SK-N-SH treated with all-trans-retinoic acid at 6 μM for 48 hours (cell line): ENCODE results near the gene PDIA5.

ENCODE experiments used
- ATAC-seq: fragments of 200-7000 bp; cut with Tn5 transposase; 3 replicates; pipeline ENCODE4 v1.9.1; 2020; ENCODE audit warnings: mild to moderate bottlenecking, moderate library complexity
- CSDC2 ChIP-seq: fragments of 250-450 bp; sonication (Bioruptor Pico); IDR thresholded peaks from 2 replicates; pipeline ENCODE4 v1.5.0; 2020; ENCODE audit warnings: mild to moderate bottlenecking, moderate library complexity
- GLIS3 ChIP-seq: fragments of 250-450 bp; sonication (Bioruptor Pico); IDR thresholded peaks from 2 replicates; pipeline ENCODE4 v1.5.0; 2020; ENCODE audit warnings: mild to moderate bottlenecking, moderate library complexity
- ISL1 ChIP-seq: fragments of 250-450 bp; sonication (Bioruptor Pico); IDR thresholded peaks from 2 replicates; pipeline ENCODE4 v2.1.2; 2022; ENCODE audit warnings: mild to moderate bottlenecking, moderate library complexity
- PPARA ChIP-seq: fragments of 250-450 bp; sonication (Bioruptor Pico); IDR thresholded peaks from 2 replicates; pipeline ENCODE4 v1.5.0; 2020; ENCODE audit warnings: mild to moderate bottlenecking, borderline replicate concordance
- RARB ChIP-seq: fragments of 250-450 bp; sonication (Bioruptor Pico); IDR thresholded peaks from 2 replicates; pipeline ENCODE4 v1.8.0; 2021; ENCODE audit warnings: mild to moderate bottlenecking, moderate library complexity
- SNAI2 ChIP-seq: fragments of 250-450 bp; sonication (Bioruptor Pico); IDR thresholded peaks from 2 replicates; pipeline ENCODE4 v1.5.0; 2020; ENCODE audit warnings: mild to moderate bottlenecking, moderate library complexity
- TCF4 ChIP-seq: fragments of 250-450 bp; sonication (Bioruptor Pico); IDR thresholded peaks from 2 replicates; pipeline ENCODE4 v1.8.0; 2021; ENCODE audit warnings: mild to moderate bottlenecking, moderate library complexity, borderline replicate concordance
- TOX ChIP-seq: fragments of 250-450 bp; sonication (Bioruptor Pico); IDR thresholded peaks from 2 replicates; pipeline ENCODE4 v1.8.0; 2021; ENCODE audit warnings: mild to moderate bottlenecking, moderate library complexity, borderline replicate concordance
- ZC3H10 ChIP-seq: fragments of 250-450 bp; sonication (Bioruptor Pico); IDR thresholded peaks from 2 replicates; pipeline ENCODE4 v1.5.1; 2021; ENCODE audit warnings: mild to moderate bottlenecking, moderate library complexity
- ZFP3 ChIP-seq: fragments of 250-450 bp; sonication (Bioruptor Pico); IDR thresholded peaks from 2 replicates; pipeline ENCODE4 v1.5.0; 2020; ENCODE audit warnings: mild to moderate bottlenecking, moderate library complexity
- ZFP30 ChIP-seq: fragments of 450-650 bp; formaldehyde crosslinking; IDR thresholded peaks from 2 replicates; pipeline ENCODE4 v1.5.0; 2022; ENCODE audit warnings: mild to moderate bottlenecking, moderate library complexity
- ZNF70 ChIP-seq: fragments of 450-650 bp; formaldehyde crosslinking; IDR thresholded peaks from 2 replicates; pipeline ENCODE4 v1.5.0; 2020; ENCODE audit warnings: mild to moderate bottlenecking, moderate library complexity
- ZNF8 ChIP-seq: fragments of 450-650 bp; formaldehyde crosslinking; IDR thresholded peaks from 2 replicates; pipeline ENCODE4 v1.5.0; 2020; ENCODE audit warnings: mild to moderate bottlenecking, moderate library complexity
- TF ChIP-seq, protein P1 (sequence below): fragments of 250-450 bp; sonication (Bioruptor Pico); IDR thresholded peaks from 2 replicates; pipeline ENCODE4 v1.5.1; 2021; ENCODE audit warnings: mild to moderate bottlenecking, moderate library complexity
- TF ChIP-seq, protein P2 (sequence below): fragments of 250-450 bp; sonication (Bioruptor Pico); IDR thresholded peaks from 2 replicates; pipeline ENCODE4 v1.5.0; 2020; ENCODE audit warnings: mild to moderate bottlenecking, moderate library complexity
- TF ChIP-seq, protein P3 (sequence below): fragments of 250-450 bp; sonication (Bioruptor Pico); IDR thresholded peaks from 2 replicates; pipeline ENCODE4 v1.8.0; 2020; ENCODE audit warnings: mild to moderate bottlenecking, moderate library complexity, borderline replicate concordance

PDIA5 gene

DNA sequence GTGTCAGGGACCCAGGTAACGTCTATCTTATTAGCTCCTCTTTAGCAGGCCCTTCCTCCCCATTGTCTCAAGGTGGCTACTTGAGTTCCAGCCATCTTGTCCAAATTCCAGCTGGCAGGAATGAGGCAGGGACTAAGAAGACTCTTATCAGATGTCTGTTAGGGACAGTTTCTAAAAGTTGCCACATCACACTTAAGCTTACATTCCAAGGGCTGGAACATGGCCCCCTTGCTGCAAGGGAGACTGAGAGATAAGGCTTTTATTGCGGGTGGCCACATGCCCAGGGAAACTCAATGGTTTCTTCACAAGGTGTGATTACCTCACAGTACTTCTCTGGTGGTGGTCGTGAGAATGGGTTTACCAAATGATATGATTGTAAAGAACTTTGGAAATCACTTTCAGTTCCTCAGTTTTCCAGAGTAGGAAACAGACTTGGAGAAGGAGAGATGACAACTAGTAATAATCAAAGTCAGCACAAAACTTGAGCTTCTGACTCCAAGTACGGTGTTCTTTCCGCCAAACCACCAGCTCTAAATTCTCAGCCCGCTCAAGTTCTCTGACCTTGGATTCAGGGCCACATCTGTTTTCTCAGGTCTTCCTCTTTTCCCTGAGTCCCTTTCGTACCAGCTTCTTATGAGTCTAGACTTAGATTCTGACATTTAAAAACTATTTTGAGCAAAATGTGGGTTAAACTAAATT, 14.2 kb downstream of the PDIA5 start (continued):
- TF ChIP-seq, protein P1, sequence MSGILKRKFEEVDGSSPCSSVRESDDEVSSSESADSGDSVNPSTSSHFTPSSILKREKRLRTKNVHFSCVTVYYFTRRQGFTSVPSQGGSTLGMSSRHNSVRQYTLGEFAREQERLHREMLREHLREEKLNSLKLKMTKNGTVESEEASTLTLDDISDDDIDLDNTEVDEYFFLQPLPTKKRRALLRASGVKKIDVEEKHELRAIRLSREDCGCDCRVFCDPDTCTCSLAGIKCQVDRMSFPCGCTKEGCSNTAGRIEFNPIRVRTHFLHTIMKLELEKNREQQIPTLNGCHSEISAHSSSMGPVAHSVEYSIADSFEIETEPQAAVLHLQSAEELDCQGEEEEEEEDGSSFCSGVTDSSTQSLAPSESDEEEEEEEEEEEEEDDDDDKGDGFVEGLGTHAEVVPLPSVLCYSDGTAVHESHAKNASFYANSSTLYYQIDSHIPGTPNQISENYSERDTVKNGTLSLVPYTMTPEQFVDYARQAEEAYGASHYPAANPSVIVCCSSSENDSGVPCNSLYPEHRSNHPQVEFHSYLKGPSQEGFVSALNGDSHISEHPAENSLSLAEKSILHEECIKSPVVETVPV: no peak
- TF ChIP-seq, protein P2, sequence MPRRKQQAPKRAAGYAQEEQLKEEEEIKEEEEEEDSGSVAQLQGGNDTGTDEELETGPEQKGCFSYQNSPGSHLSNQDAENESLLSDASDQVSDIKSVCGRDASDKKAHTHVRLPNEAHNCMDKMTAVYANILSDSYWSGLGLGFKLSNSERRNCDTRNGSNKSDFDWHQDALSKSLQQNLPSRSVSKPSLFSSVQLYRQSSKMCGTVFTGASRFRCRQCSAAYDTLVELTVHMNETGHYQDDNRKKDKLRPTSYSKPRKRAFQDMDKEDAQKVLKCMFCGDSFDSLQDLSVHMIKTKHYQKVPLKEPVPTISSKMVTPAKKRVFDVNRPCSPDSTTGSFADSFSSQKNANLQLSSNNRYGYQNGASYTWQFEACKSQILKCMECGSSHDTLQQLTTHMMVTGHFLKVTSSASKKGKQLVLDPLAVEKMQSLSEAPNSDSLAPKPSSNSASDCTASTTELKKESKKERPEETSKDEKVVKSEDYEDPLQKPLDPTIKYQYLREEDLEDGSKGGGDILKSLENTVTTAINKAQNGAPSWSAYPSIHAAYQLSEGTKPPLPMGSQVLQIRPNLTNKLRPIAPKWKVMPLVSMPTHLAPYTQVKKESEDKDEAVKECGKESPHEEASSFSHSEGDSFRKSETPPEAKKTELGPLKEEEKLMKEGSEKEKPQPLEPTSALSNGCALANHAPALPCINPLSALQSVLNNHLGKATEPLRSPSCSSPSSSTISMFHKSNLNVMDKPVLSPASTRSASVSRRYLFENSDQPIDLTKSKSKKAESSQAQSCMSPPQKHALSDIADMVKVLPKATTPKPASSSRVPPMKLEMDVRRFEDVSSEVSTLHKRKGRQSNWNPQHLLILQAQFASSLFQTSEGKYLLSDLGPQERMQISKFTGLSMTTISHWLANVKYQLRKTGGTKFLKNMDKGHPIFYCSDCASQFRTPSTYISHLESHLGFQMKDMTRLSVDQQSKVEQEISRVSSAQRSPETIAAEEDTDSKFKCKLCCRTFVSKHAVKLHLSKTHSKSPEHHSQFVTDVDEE (CRISPR knock-in tag): no peak
- TF ChIP-seq ZNF70 (no peak), ZFP3 (CRISPR knock-in tag) (no peak), ZC3H10 (CRISPR knock-in tag) (no peak)
- TF ChIP-seq, all 23 proteins: peak for 0

DNA sequence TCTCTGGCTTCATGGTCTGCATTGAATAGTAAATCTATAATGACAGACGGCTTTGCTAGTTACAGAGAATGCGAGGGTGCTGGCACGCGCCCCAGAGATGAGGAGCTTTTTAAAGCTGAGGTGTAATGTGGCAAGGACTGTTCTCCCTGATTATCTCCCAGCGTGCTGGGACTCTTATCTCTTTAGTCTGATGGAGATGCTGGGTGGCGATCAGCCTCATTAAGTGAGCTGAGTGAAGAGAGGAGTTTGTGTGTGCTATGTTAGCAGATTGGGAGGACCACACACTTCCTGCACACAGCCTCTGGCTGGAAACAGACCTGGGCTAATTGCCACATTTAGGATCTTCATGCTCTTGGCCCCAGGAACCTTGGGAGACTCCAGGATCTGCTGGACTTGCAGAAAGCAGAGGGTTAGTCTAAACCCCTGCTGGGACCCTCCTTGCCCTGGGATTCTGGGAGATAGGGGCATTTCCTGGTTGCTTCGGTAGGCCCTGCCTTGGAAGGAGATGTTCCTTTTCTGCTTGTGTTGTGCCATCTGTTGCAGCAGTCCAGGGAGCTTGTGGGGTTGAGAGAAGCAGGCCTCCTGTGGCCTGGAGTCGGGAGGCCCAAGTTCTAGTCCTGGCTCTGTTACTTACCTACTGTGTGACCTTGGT, 15.0 kb downstream of the PDIA5 start:
- peak; percentile 79 for ATAC-seq

DNA sequence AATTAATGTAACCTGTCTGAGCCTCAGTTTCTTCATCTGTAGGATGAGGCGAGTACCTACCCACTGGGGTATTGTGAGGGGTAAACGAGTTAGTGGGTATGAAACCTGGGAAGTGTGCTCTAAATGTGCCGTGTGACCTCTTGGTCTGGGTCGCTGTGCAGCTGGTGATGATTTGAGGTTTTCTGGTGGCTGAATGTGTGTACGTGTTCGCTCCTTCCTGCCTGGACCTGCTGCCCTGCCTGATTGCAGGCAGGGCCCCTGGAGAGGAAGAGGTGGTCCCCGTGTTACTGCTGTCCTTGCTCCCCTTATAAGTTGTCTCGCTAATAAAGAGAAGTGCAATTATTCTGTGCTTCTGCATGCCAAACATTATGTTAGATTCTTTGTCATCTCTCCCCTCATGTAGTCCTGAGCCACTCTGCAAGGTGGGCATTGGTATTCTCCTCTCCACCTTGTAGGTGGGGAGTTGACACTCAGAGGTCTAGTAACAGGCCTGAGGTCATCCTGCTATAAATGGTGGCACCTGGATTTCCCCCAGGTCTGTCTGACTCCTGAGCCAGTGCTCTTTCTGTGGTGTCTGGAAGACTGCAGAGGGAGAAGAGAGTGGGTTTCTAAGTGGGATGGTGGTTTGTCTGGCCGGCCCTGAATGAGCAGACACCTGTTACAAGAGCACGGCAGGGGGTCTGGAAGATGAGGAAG, 15.7 kb downstream of the PDIA5 start:
- TF ChIP-seq SNAI2 (CRISPR knock-in tag): no peak
- no peak for TF ChIP-seq TCF4 (CRISPR knock-in tag)
- ATAC-seq: no peak

More for the DNA sequence above, 15.0 kb downstream of the PDIA5 start:
- TF ChIP-seq ZNF8 (CRISPR knock-in tag): no peak
- TF ChIP-seq RARB (CRISPR knock-in tag): no peak
- TF ChIP-seq, protein P2 (CRISPR knock-in tag): 0 out of 2 replicates have a peak, but pooled peaks have one; percentile 45
- TF ChIP-seq TCF4 (CRISPR knock-in tag): 0 out of 2 replicates have a peak, but pooled peaks have one; percentile 21

DNA sequence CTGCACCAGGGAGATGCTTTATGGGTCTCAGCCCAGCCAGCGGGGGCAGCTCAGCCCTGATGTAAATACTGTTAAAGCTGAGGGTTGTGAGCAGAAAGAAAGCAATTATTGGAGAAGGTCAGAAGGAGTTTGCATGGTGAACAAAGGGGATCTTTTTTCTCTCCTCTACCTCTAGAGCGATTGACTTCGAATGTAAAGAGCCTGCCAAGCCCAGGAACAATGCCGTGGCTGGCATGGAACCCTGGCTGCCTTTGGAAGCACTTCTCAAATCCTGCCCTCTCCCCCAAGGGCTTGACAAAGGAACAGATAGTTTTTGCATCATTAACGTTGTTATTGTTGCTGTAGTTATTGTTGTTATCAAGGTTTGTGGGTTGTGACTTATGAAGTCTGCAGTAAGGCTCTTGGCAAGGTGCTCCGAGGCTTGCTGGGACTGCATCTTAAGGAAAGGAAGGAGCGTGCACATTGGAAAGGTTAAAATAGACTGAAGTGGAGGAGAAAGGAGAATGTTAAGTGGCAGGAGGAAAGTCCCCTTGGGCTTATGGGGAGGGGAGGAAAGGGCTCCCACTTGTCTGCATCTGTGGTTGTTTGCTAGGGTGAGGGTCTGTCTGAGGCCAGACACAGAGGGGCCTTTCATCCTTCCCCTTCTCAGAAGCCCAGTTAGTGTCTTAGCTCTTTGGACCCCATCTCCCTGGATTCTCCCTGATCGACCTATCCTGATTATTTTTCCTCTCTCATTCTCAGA, 16.7 kb downstream of the PDIA5 start:
- TF ChIP-seq ZFP30 (CRISPR knock-in tag): no peak
- no peak for TF ChIP-seq ZNF8 (CRISPR knock-in tag)
- TF ChIP-seq CSDC2 (CRISPR knock-in tag): no peak
- no peak for TF ChIP-seq PPARA
- TF ChIP-seq TOX (CRISPR knock-in tag): no peak
- TF ChIP-seq, protein P2 (CRISPR knock-in tag): no peak
- TF ChIP-seq, protein P3, sequence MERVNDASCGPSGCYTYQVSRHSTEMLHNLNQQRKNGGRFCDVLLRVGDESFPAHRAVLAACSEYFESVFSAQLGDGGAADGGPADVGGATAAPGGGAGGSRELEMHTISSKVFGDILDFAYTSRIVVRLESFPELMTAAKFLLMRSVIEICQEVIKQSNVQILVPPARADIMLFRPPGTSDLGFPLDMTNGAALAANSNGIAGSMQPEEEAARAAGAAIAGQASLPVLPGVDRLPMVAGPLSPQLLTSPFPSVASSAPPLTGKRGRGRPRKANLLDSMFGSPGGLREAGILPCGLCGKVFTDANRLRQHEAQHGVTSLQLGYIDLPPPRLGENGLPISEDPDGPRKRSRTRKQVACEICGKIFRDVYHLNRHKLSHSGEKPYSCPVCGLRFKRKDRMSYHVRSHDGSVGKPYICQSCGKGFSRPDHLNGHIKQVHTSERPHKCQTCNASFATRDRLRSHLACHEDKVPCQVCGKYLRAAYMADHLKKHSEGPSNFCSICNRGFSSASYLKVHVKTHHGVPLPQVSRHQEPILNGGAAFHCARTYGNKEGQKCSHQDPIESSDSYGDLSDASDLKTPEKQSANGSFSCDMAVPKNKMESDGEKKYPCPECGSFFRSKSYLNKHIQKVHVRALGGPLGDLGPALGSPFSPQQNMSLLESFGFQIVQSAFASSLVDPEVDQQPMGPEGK: no peak
- no peak for TF ChIP-seq ISL1 (CRISPR knock-in tag)
- no peak for TF ChIP-seq GLIS3 (CRISPR knock-in tag)
- ATAC-seq: no peak
